LNCaP clone FGC (cell line): Measurements from ENCODE around the gene SMIM11.
A peak's percentile ranks its signal among the peaks of the same experiment; 100 is the strongest.

Experiments
- DNase-seq: peaks from one replicate; pipeline ENCODE4 v3.0.0-alpha.2; 2011; ENCODE audit warnings: low read depth
- H3K4me3 ChIP-seq: 2 replicates; pipeline ENCODE4 v1.5.1; 2011; ENCODE audit warnings: mild to moderate bottlenecking, low read depth, low read length, control low read depth
- CTCF ChIP-seq: IDR thresholded peaks from 2 replicates; pipeline ENCODE4 v1.5.1; 2012; ENCODE audit warnings: mild to moderate bottlenecking; ENCODE audit not compliant: control insufficient read depth, insufficient read depth; ENCODE audit errors: extremely low read depth

SMIM11 gene

DNA sequence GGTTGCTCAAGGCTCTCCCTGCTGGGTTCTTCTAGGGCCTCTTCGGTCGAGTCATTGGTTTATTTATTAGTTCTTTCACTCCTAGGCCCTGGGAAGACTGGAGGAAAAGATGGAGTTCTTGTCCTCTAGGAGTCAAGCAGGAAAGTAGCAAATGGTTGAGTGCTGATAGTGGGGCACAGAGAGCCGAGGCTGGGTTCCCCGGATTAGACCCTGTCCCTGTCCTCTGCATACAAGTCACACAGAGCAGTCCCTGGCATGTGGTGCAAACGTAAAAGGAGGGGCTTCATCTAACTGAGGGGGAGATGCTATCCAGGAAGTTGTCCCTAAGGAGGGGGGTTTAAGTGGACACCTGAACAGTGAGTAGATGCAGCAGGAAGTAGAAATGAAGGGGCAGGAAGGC is 30.7 kb upstream of the SMIM11 start:
- DNase-seq, result no peak
- no peak overlapping the region for H3K4me3 ChIP-seq
- TF ChIP-seq CTCF, result no peak

GRCh38 chr21:34345091-34345871 is 30.0 kb upstream of the SMIM11 start:
- no peak overlapping the region for H3K4me3 ChIP-seq
- no peak for DNase-seq
- no peak for TF ChIP-seq CTCF

- DNase-seq, result no peak
- no peak for TF ChIP-seq CTCF
Measured at GRCh38 chr21:34345892-34346291, 29.4 kb upstream of the SMIM11 start.

GRCh38 chr21:34348890-34349519 is 26.3 kb upstream of the SMIM11 start:
- no peak for TF ChIP-seq CTCF
- no peak for DNase-seq
- no peak overlapping the region for H3K4me3 ChIP-seq

More at GRCh38 chr21:34345892-34346291, 29.4 kb upstream of the SMIM11 start:
- no peak overlapping the region for H3K4me3 ChIP-seq

GRCh38 chr21:34351786-34352241 is 23.5 kb upstream of the SMIM11 start:
- DNase-seq, result peak; percentile 41
- peak; percentile 92 for TF ChIP-seq CTCF
- no peak overlapping the region for H3K4me3 ChIP-seq

- TF ChIP-seq CTCF, result no peak
- no peak for DNase-seq
- H3K4me3 ChIP-seq, result no peak overlapping the region
Measured at GRCh38 chr21:34352556-34352955, 22.8 kb upstream of the SMIM11 start.
